ENCODE measurements around the gene RRP1. TPM values are rescaled to one million over a fixed set of nuclear protein-coding genes. Genes with fewer than 3 reads are reported as not detected.

The RRP1 gene
- 200 and 398 TPM in 2 replicates for total RNA-seq (2011; cell fraction: chromatin; rRNA removed; ENCODE audit: low replicate concordance)
- 176 and 196 TPM in 2 replicates for total RNA-seq (2011; cell fraction: nucleolus; rRNA removed)
- total RNA-seq (2011; cell fraction: nucleoplasm; rRNA removed), result 186 and 220 TPM in 2 replicates
- total RNA-seq (2014; rRNA removed), result 68.6 and 84.3 TPM in 2 replicates
- 40.5 and 48.5 TPM in 2 replicates for total RNA-seq (2014; rRNA removed; fragmentation: Illumina TruSeq; extraction: Trizol)
- 51.6 and 52.9 TPM in 2 replicates for total RNA-seq (2015; rRNA removed; fragmentation: Illumina TruSeq; extraction: Trizol)
- total RNA-seq (2021), result 89.1 and 105 TPM in 2 replicates
- 38.0 and 47.3 TPM in 2 replicates for polyA plus RNA-seq (2011; rRNA removed)
- polyA plus RNA-seq (2011; cell fraction: cytosol; rRNA removed), result 22.9 and 23.5 TPM in 2 replicates
- polyA plus RNA-seq (2011; cell fraction: nucleus; rRNA removed), result 233 and 286 TPM in 2 replicates
- 35.6 and 62.2 TPM in 2 replicates for polyA plus RNA-seq (2012)
- polyA plus RNA-seq (2014; fragmentation: Illumina TruSeq; extraction: Trizol), result 79.7 and 97.5 TPM in 2 replicates
- 1 to 10 TPM in 1 of 2 experiments, under 1 TPM in 1; 0.89 to 1.8 TPM for polyA plus RNA-seq (2014; fragmentation: Nextera tagmentation; extraction: Ambion mirVana)
- 60.2 and 64.7 TPM in 2 replicates for polyA plus RNA-seq (2014; rRNA removed)
- 23.9 and 28.6 TPM in 2 replicates for polyA minus RNA-seq (2011; rRNA and poly(A)+ RNA removed)
- 20.8 and 22.0 TPM in 2 replicates for polyA minus RNA-seq (2011; cell fraction: cytosol; rRNA and poly(A)+ RNA removed)
- 66.5 and 104 TPM in 2 replicates for polyA minus RNA-seq (2011; cell fraction: nucleus; rRNA and poly(A)+ RNA removed)
- percentile 92 among the genes with signal in this experiment for Bru-seq, nascent RNA
- percentile 87 among the genes with signal in this experiment for BruChase-seq, experiment 1, labeled RNA remaining after a 2-hour chase
- BruChase-seq, experiment 2, labeled RNA remaining after a 6-hour chase, result percentile 90 among the genes with signal in this experiment
- long read RNA-seq, experiment 1, transcript RRP1-201 (10 exons, 3,019 nt), result minor isoform, 6 of 594 reads
- long read RNA-seq, experiment 1, transcript RRP1-207 (13 exons, 3,022 nt), result major isoform, 443 of 594 reads
- long read RNA-seq, experiment 1, partial matches to known transcripts, result 28 of 594 reads
- long read RNA-seq, experiment 1, other reads (novel, unspliced or antisense), result 114 of 594 reads
- long read RNA-seq, experiment 2, transcript RRP1-207 (13 exons, 3,022 nt), result major isoform, 9 of 98 reads
- long read RNA-seq, experiment 2, partial matches to known transcripts, result 76 of 98 reads
- long read RNA-seq, experiment 2, other reads (novel, unspliced or antisense), result 13 of 98 reads
- long read RNA-seq, experiment 3, transcript RRP1-207 (13 exons, 3,022 nt), result major isoform, 156 of 182 reads
- long read RNA-seq, experiment 3, partial matches to known transcripts, result 11 of 182 reads
- long read RNA-seq, experiment 3, other reads (novel, unspliced or antisense), result 15 of 182 reads

DNA sequence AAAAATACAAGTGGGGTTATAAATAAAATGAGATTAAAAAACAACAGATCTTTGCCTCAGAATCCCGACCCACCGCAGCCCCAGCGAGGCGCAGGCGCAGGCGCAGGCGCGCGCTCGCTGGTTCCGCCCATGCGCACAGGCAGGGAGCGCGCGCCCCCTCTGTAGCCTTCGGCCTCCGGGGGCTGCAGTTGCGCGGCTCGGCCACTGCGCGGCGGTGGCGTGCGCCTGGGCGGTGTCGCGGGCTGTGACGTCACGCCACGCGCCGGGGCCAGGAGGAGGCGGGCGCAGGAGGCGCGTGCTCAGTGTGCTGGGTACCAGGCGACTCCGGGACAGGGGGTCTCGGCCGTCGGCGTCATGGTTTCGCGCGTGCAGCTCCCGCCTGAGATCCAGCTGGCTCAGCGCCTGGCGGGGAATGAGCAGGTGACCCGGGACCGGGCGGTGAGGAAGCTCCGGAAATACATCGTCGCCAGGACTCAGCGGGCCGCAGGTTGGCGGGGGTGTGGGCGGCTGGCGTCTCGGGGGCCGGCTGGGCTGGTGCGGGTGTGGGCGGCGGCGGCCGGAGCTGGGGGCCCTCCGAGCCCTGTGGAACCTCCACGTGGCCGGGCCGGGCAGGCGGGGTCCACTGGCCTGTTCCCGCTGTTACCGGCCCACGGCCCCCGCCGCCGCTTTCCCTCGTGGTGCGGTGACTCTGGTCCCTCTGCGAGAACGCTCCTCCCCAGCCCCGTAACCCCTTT is at the start of gene RRP1:
Gene RRP1 (plus strand): TSS at position 302 of the 734 bp plus-strand sequence. CDS start 53 bp downstream, at position 355.
- ATAC-seq (peak; percentile 97), DNase-seq (ENCODE audit: extremely low read depth in 1 of 4, low spot score in 3 of 4) (peak; percentile 97 to 98 (median 98)), FAIRE-seq (peak; percentile 87)
- Histone ChIP-seq H3K27ac (ENCODE audit: extremely low read depth, low read depth, low read length) (peak within 1 kb of the TSS; percentile 85), H3K4me3 (peak within 1 kb of the TSS; percentile 95), H3K9me3 (replicated peaks; ENCODE audit: control insufficient read depth, insufficient read depth, low read depth, low read length) (no peaks in the 10 kb centered on the region), H3K27me3 (ENCODE audit: control insufficient read depth in 2 of 2, insufficient read depth in 2 of 2, low read length in 2 of 2) (peaks cover 0 to 5% of the 10 kb centered on the region in 2 experiments; a peak in 2 of 5 replicates), H3K79me2 (ENCODE audit: control insufficient read depth, insufficient read depth, low read length) (peaks cover 52% of the 10 kb centered on the region), H3K9ac (ENCODE audit: insufficient read depth in 1 of 2, low read depth in 2 of 2, low read length in 2 of 2) (peak within 1 kb of the TSS; percentile 91 to 98), H4K20me1 (replicated peaks; ENCODE audit: control insufficient read depth, insufficient read depth, low read length) (peaks cover 13% of the 10 kb centered on the region; the same call in 1 of the 2 replicates), H3K4me2 (ENCODE audit: insufficient read depth, low read length) (peak within 1 kb of the TSS; percentile 98), H3K4me1 (replicated peaks in 1 of 2; ENCODE audit: control insufficient read depth in 2 of 2, insufficient read depth in 2 of 2, low read length in 2 of 2) (peaks cover 10 to 43% of the 10 kb centered on the region in 2 experiments; a peak in 3 of 5 replicates), H3K36me3 (ENCODE audit: control insufficient read depth, insufficient read depth, low read length) (peaks cover 42% of the 10 kb centered on the region), H3K9me1 (ENCODE audit: control insufficient read depth, insufficient read depth, low read length) (peaks cover 12% of the 10 kb centered on the region), H2AFZ (ENCODE audit: low read depth, low read length) (peak within 1 kb of the TSS; percentile 96)
- in situ Hi-C loops (cut with MboI) (loop anchor here (25.0 kb wide), 1 partner anchor 348 kb away; the partner anchor contains the start of gene GATD3), intact Hi-C loops (cut with micrococcal nuclease) (no loop called here)
- BruUV-seq (replicated peaks), result TSS peak; percentile 39
- WGBS (ENCODE audit: insufficient coverage, low coverage, missing lambda C conversion rate), result under 1% methylated on average over 69 of the region's 83 CpGs
- ChIA-PET POLR2A (interaction anchor here (0.5 to 2.4 kb wide), 10 partner anchors 9 to 133 kb away, joined by 3 to 11 read pairs (median 4); no protein-coding TSS in a partner anchor), CTCF (ENCODE audit: low intra/inter-chr PET ratio) (interaction anchor here (0.6 to 0.8 kb wide), 4 partner anchors 13 to 149 kb away, joined by 3 to 5 read pairs (median 4); partner anchors contain the start of gene CSTB)
- TF ChIP-seq TEAD4 (IDR thresholded peaks at IDR 0.05; ENCODE audit: low read length) (no peak), TEAD4 (CRISPR knock-in tag; IDR thresholded peaks at IDR 0.05; ENCODE audit: borderline replicate concordance) (0 out of 2 replicates have a peak, but pooled peaks have one; percentile 71), ID3 (CRISPR knock-in tag; IDR thresholded peaks at IDR 0.05) (no peak), ID3 (tag; IDR thresholded peaks at IDR 0.05) (peak; percentile 94), DACH1 (IDR thresholded peaks at IDR 0.05; ENCODE audit: partially characterized antibody) (peak; percentile 59), ZNF699 (CRISPR knock-in tag; IDR thresholded peaks at IDR 0.05; ENCODE audit: insufficient replicate concordance) (no peak), FOXJ2 (tag; IDR thresholded peaks at IDR 0.05) (peak; percentile 83), TBL1XR1 (IDR thresholded peaks at IDR 0.05; ENCODE audit: low read length in 2 of 2) (peak; percentile 82 to 93), NFIC (IDR thresholded peaks at IDR 0.05) (peak; percentile 59), ZNF668 (CRISPR knock-in tag; IDR thresholded peaks at IDR 0.05) (no peak), CAMTA2 (CRISPR knock-in tag; conservative IDR thresholded peaks at IDR 0.05) (0 out of 2 replicates have a peak, but pooled peaks have one; percentile 36)
- TF ChIP-seq, protein P1, sequence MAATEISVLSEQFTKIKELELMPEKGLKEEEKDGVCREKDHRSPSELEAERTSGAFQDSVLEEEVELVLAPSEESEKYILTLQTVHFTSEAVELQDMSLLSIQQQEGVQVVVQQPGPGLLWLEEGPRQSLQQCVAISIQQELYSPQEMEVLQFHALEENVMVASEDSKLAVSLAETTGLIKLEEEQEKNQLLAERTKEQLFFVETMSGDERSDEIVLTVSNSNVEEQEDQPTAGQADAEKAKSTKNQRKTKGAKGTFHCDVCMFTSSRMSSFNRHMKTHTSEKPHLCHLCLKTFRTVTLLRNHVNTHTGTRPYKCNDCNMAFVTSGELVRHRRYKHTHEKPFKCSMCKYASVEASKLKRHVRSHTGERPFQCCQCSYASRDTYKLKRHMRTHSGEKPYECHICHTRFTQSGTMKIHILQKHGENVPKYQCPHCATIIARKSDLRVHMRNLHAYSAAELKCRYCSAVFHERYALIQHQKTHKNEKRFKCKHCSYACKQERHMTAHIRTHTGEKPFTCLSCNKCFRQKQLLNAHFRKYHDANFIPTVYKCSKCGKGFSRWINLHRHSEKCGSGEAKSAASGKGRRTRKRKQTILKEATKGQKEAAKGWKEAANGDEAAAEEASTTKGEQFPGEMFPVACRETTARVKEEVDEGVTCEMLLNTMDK (IDR thresholded peaks at IDR 0.05; ENCODE audit: borderline replicate concordance, insufficient read depth, low read depth, low read length, poor library complexity, severe bottlenecking), result peak; percentile 57

All from K562 (cell line).